SK-N-SH (cell line): ENCODE data around the gene ITGB3BP. TPM values are rescaled to one million over a fixed set of nuclear protein-coding genes. Genes with fewer than 3 reads are reported as not detected.

Source experiments
- CTCF ChIA-PET: fragments of 300-600, 350-600 bp; formaldehyde crosslinking; extraction: SDS; loops from one replicate; lab custom pipeline; 2021; lab: Yijun Ruan, JAX
- POLR2A ChIA-PET: fragments of 350-600 bp; sonication (Branson Sonifier 250); formaldehyde crosslinking; extraction: SDS; loops from one replicate; lab custom pipeline; 2020; ENCODE audit warnings: antibody characterized with exemption, inconsistent platforms; lab: Yijun Ruan, JAX
- DNase-seq: peaks from one replicate; pipeline ENCODE4 v3.0.0; 2012
- H2AFZ ChIP-seq: fragments of 200-600 bp; sonication (generic); 2 replicates; pipeline ENCODE4 v1.8.1; 2016; ENCODE audit warnings: antibody characterized with exemption, mild to moderate bottlenecking, low read depth
- H3F3A ChIP-seq: fragments of 200-600 bp; sonication (generic); replicated peaks from 2 replicates; pipeline ENCODE3; 2016; ENCODE audit warnings: antibody characterized with exemption, mild to moderate bottlenecking; ENCODE audit not compliant: insufficient read depth
- H3K27ac ChIP-seq, 2 experiments: fragments of 200-500 bp in 1 of 2; fragments of 200-600 bp in 1 of 2; sonication (Bioruptor generic) in 1 of 2; sonication (generic), shearing (Covaris generic) in 1 of 2; 2 replicates each; pipeline versions ENCODE4 v1.5.1 to v1.6.1; 2014 to 2016; ENCODE audit warnings: low read depth in 2 of 2, inconsistent platforms in 1 of 2, low read length in 1 of 2, mild to moderate bottlenecking in 1 of 2, mixed read lengths in 1 of 2
- H3K27me3 ChIP-seq: fragments of 200-600 bp; sonication (generic), shearing (Covaris generic); 2 replicates; pipeline ENCODE4 v1.6.1; 2016; ENCODE audit warnings: mixed run types; ENCODE audit not compliant: insufficient read depth
- H3K36me3 ChIP-seq, 2 experiments: fragments of 200-500 bp in 1 of 2; fragments of 200-600 bp in 1 of 2; sonication (Bioruptor generic) in 1 of 2; sonication (generic) in 1 of 2; replicated peaks in 1 of 2; 2 replicates each; pipeline versions ENCODE3 to v1.5.1; 2014 to 2016; ENCODE audit warnings: low read length in 1 of 2, mild to moderate bottlenecking in 1 of 2; ENCODE audit not compliant: insufficient read depth in 2 of 2, control insufficient read depth in 1 of 2
- H3K4me1 ChIP-seq, 2 experiments: fragments of 200-500 bp in 1 of 2; fragments of 200-600 bp in 1 of 2; sonication (Bioruptor generic) in 1 of 2; sonication (generic), shearing (Covaris generic) in 1 of 2; 2 replicates each; pipeline versions ENCODE4 v1.5.1 to v1.6.1; 2014 to 2016; ENCODE audit warnings: low read depth in 1 of 2, low read length in 1 of 2, mixed run types in 1 of 2; ENCODE audit not compliant: insufficient read depth in 2 of 2, control insufficient read depth in 1 of 2
- H3K4me2 ChIP-seq: fragments of 200-600 bp; sonication (generic), shearing (Covaris generic); 2 replicates; pipeline ENCODE4 v1.6.1; 2017; ENCODE audit warnings: mixed run types
- H3K4me3 ChIP-seq, 2 experiments: fragments of 200-500 bp in 1 of 2; fragments of 200-600 bp in 1 of 2; sonication (Bioruptor generic) in 1 of 2; sonication (generic), shearing (Covaris generic) in 1 of 2; 2 replicates each; pipeline versions ENCODE4 v1.5.1 to v1.8.1; 2014 to 2016; ENCODE audit warnings: low read depth in 2 of 2, inconsistent platforms in 1 of 2, low read length in 1 of 2, mild to moderate bottlenecking in 1 of 2, mixed read lengths in 1 of 2, moderate library complexity in 1 of 2
- H3K79me2 ChIP-seq: fragments of 200-600 bp; sonication (generic); 2 replicates; pipeline ENCODE4 v1.8.1; 2017; ENCODE audit warnings: mild to moderate bottlenecking; ENCODE audit not compliant: insufficient read depth
- H3K9ac ChIP-seq: fragments of 200-600 bp; sonication (generic); 2 replicates; pipeline ENCODE4 v1.6.1; 2017; ENCODE audit warnings: mixed run types
- H3K9me2 ChIP-seq: fragments of 200-600 bp; sonication (generic); 2 replicates; pipeline ENCODE4 v1.6.1; 2017; ENCODE audit warnings: mixed run types
- H3K9me3 ChIP-seq: fragments of 200-600 bp; sonication (generic); 2 replicates; pipeline ENCODE4 v1.6.1; 2017; ENCODE audit warnings: mixed run types, mild to moderate bottlenecking, moderate library complexity
- H4K20me1 ChIP-seq: fragments of 200-600 bp; sonication (generic); 2 replicates; pipeline ENCODE4 v1.6.1; 2017; ENCODE audit warnings: mild to moderate bottlenecking, mixed run types; ENCODE audit not compliant: insufficient read depth
- ELF1 ChIP-seq: IDR thresholded peaks from 2 replicates; pipeline ENCODE4 v1.4.0; 2012
- EP300 ChIP-seq, 2 experiments: IDR thresholded peaks; 2 replicates each; pipeline versions ENCODE4 v1.4.0 to v1.6.1; 2012; ENCODE audit warnings: borderline replicate concordance in 1 of 2, low read depth in 1 of 2, low read length in 1 of 2
- EZH2phosphoT487 ChIP-seq: fragments of 200-600 bp; sonication (generic); IDR thresholded peaks from 2 replicates; pipeline ENCODE4 v1.6.1; 2017; ENCODE audit warnings: low read depth, mixed run types, mild to moderate bottlenecking, antibody characterized with exemption, moderate library complexity, borderline replicate concordance
- FOSL2 ChIP-seq: IDR thresholded peaks from 2 replicates; pipeline ENCODE4 v1.4.0; 2012; ENCODE audit warnings: low read depth, mild to moderate bottlenecking, moderate library complexity, borderline replicate concordance
- FOXJ3 ChIP-seq: sonication (generic); formaldehyde crosslinking; IDR thresholded peaks from 2 replicates; pipeline ENCODE4 v1.5.1; 2020; ENCODE audit warnings: mild to moderate bottlenecking, missing genetic modification reagents
- GATA2 ChIP-seq: sonication (generic); formaldehyde crosslinking; IDR thresholded peaks from 2 replicates; pipeline ENCODE4 v1.5.0; 2020; ENCODE audit warnings: mild to moderate bottlenecking, missing genetic modification reagents
- JUND ChIP-seq: IDR thresholded peaks from 2 replicates; pipeline ENCODE4 v1.4.0; 2012
- NRF1 ChIP-seq: IDR thresholded peaks from 2 replicates; pipeline ENCODE4 v1.6.1; 2012; ENCODE audit warnings: low read depth, mild to moderate bottlenecking, low read length
- POLR2AphosphoS5 ChIP-seq: IDR thresholded peaks from 2 replicates; pipeline ENCODE4 v1.6.1; 2012; ENCODE audit warnings: low read depth, low read length
- RCOR1 ChIP-seq: fragments of 150-350 bp; IDR thresholded peaks from 2 replicates; pipeline ENCODE4 v1.6.1; 2017; ENCODE audit warnings: antibody characterized with exemption, low read length
- RFX5 ChIP-seq: IDR thresholded peaks from 2 replicates; pipeline ENCODE4 v1.6.1; 2012; ENCODE audit warnings: mild to moderate bottlenecking, improper control_type of control experiment, low read length
- SMC3 ChIP-seq: IDR thresholded peaks from 2 replicates; pipeline ENCODE4 v1.6.1; 2012; ENCODE audit warnings: low read depth, low read length, improper control_type of control experiment
- TAF1 ChIP-seq: IDR thresholded peaks from 2 replicates; pipeline ENCODE4 v1.6.1; 2012; ENCODE audit warnings: low read depth, mild to moderate bottlenecking, low read length, moderate library complexity, borderline replicate concordance
- TCF12 ChIP-seq: IDR thresholded peaks from 2 replicates; pipeline ENCODE4 v1.4.0; 2012
- TEAD4 ChIP-seq: IDR thresholded peaks from 2 replicates; pipeline ENCODE4 v1.4.0; 2012; ENCODE audit warnings: mild to moderate bottlenecking, borderline replicate concordance; ENCODE audit not compliant: insufficient read depth
- YY1 ChIP-seq: IDR thresholded peaks from 2 replicates; pipeline ENCODE4 v1.4.0; 2012; ENCODE audit warnings: low read depth, mild to moderate bottlenecking
- WGBS: methylation state at CpG from one replicate; pipeline ENCODE4 v1.1.6; 2017; ENCODE audit warnings: low lambda C conversion rate; 5-methylcytosine and 5-hydroxymethylcytosine counted together
- polyA plus RNA-seq, 3 experiments: library from polyadenylated mRNA; depleted of rRNA; stranded (reverse); fragments of >200 nt; gene quantifications; 2 replicates each; pipeline ENCODE4 v1.2.3, GENCODE V29; 2012
- TF ChIP-seq, protein P1 (sequence below): IDR thresholded peaks from 2 replicates; pipeline ENCODE4 v1.4.0; 2012; ENCODE audit warnings: low read depth, borderline replicate concordance
- TF ChIP-seq, protein P2 (sequence below): fragments of 200-600 bp; sonication (generic); IDR thresholded peaks from 2 replicates; pipeline ENCODE4 v1.6.1; 2017; ENCODE audit warnings: antibody characterized with exemption, mild to moderate bottlenecking, moderate library complexity

The ITGB3BP gene
- polyA plus RNA-seq, 1 of the 3 experiments (the other 2 are of a cell fraction), result 9.9 TPM

GRCh38 chr1:63523738-63524137 lies 713 bp upstream of the ITGB3BP start:
- Histone ChIP-seq H3K36me3 (peaks cover 6 to 21% of the 10 kb centered on the region in 2 experiments), H3F3A (peaks cover 13% of the 10 kb centered on the region), H3K4me1 (peaks cover 9 to 11% of the 10 kb centered on the region in 2 experiments; a peak in 3 of 4 replicates), H3K79me2 (peaks cover 39% of the 10 kb centered on the region), H3K27me3 (no peaks in the 10 kb centered on the region), H3K9ac (peak overlapping the region; percentile 87), H3K4me3 (peak overlapping the region; percentile 91 to 94), H3K4me2 (peak overlapping the region; percentile 92), H4K20me1 (no peaks in the 10 kb centered on the region), H3K27ac (peak overlapping the region; percentile 97 to 99), H2AFZ (peak overlapping the region; percentile 91), H3K9me2 (no peaks in the 10 kb centered on the region), H3K9me3 (no peaks in the 10 kb centered on the region)
- ChIA-PET POLR2A (interaction anchor here (1.2 kb wide), 1 partner anchor 16 kb away, joined by 3 read pairs; no protein-coding TSS in a partner anchor), CTCF (interaction anchor here (0.9 to 1.6 kb wide), 3 partner anchors 15 to 197 kb away, joined by 3 to 7 read pairs (median 6); no protein-coding TSS in a partner anchor)
- WGBS, result under 1% methylated on average over 11 of the region's 11 CpGs
- DNase-seq, result peak; percentile 7
- 0 out of 2 replicates have a peak, but pooled peaks have one; percentile 1 for TF ChIP-seq RFX5
- no peak for TF ChIP-seq EP300 (IDR thresholded peaks at IDR 0.05; ENCODE audit: borderline replicate concordance in 1 of 2, low read depth in 1 of 2, low read length in 1 of 2)
- TF ChIP-seq, all 33 proteins: peak for 1

DNA sequence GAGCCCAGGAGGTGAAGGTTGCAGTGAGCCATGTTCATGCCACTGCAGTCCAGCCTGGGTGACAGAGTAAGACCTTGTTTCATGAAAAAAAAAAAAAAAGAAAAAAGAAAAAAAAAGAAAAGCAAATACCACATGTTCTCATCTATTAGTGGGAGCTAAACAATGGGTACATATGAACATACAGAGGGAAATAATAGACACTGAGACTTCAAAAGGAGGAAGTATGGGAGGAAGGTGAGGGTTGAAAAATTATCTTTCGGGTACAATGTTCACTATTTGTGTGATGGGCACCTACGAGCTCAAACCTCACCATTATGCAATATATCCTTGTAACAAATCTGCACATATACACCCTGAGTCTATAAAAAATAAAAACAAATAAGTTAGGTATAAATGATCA lies 6.4 kb downstream of the ITGB3BP start:
- no peaks in the 10 kb centered on the region for H3K36me3 ChIP-seq
- H3K9ac ChIP-seq, result no peak overlapping the region
- H3K4me2 ChIP-seq, result no peak overlapping the region
- H3K79me2 ChIP-seq, result peaks cover 32% of the 10 kb centered on the region; the same call in 1 of the 2 replicates
- no peaks in the 10 kb centered on the region for H3K27me3 ChIP-seq
- H3K4me3 ChIP-seq, result no peak overlapping the region
- 96% methylated on average over 2 of the region's 2 CpGs for WGBS
- no peaks in the 10 kb centered on the region for H4K20me1 ChIP-seq
- DNase-seq, result no peak
- ChIA-PET CTCF (no interaction called here), POLR2A (no interaction called here)
- TF ChIP-seq RCOR1, result no peak
- TF ChIP-seq JUND, result no peak
- no peak for TF ChIP-seq EP300 (IDR thresholded peaks at IDR 0.05; ENCODE audit: borderline replicate concordance in 1 of 2, low read depth in 1 of 2, low read length in 1 of 2)
- TF ChIP-seq TEAD4, result no peak
- no peak for TF ChIP-seq FOXJ3 (CRISPR knock-in tag)
- no peak for TF ChIP-seq SMC3
- TF ChIP-seq POLR2AphosphoS5, result no peak
- TF ChIP-seq GATA2 (CRISPR knock-in tag), result no peak
- TF ChIP-seq ELF1, result no peak
- TF ChIP-seq FOSL2, result no peak
- TF ChIP-seq NRF1, result no peak
- TF ChIP-seq TAF1, result no peak
- no peak for TF ChIP-seq YY1
- TF ChIP-seq EZH2phosphoT487, result no peak
- TF ChIP-seq TCF12, result no peak
- TF ChIP-seq, protein P1, sequence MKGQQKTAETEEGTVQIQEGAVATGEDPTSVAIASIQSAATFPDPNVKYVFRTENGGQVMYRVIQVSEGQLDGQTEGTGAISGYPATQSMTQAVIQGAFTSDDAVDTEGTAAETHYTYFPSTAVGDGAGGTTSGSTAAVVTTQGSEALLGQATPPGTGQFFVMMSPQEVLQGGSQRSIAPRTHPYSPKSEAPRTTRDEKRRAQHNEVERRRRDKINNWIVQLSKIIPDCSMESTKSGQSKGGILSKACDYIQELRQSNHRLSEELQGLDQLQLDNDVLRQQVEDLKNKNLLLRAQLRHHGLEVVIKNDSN, result no peak
- TF ChIP-seq, protein P2, sequence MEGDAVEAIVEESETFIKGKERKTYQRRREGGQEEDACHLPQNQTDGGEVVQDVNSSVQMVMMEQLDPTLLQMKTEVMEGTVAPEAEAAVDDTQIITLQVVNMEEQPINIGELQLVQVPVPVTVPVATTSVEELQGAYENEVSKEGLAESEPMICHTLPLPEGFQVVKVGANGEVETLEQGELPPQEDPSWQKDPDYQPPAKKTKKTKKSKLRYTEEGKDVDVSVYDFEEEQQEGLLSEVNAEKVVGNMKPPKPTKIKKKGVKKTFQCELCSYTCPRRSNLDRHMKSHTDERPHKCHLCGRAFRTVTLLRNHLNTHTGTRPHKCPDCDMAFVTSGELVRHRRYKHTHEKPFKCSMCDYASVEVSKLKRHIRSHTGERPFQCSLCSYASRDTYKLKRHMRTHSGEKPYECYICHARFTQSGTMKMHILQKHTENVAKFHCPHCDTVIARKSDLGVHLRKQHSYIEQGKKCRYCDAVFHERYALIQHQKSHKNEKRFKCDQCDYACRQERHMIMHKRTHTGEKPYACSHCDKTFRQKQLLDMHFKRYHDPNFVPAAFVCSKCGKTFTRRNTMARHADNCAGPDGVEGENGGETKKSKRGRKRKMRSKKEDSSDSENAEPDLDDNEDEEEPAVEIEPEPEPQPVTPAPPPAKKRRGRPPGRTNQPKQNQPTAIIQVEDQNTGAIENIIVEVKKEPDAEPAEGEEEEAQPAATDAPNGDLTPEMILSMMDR, result no peak
- H3F3A ChIP-seq, result peaks cover 7% of the 10 kb centered on the region
- H3K9me2 ChIP-seq, result no peaks in the 10 kb centered on the region
- peaks cover 0 to 2% of the 10 kb centered on the region in 2 experiments; a peak in 1 of 4 replicates for H3K4me1 ChIP-seq
- H3K9me3 ChIP-seq, result no peaks in the 10 kb centered on the region
- H3K27ac ChIP-seq, result no peak overlapping the region
- H2AFZ ChIP-seq, result no peak overlapping the region
